ENCODE results near the gene FMNL1.

DNA sequence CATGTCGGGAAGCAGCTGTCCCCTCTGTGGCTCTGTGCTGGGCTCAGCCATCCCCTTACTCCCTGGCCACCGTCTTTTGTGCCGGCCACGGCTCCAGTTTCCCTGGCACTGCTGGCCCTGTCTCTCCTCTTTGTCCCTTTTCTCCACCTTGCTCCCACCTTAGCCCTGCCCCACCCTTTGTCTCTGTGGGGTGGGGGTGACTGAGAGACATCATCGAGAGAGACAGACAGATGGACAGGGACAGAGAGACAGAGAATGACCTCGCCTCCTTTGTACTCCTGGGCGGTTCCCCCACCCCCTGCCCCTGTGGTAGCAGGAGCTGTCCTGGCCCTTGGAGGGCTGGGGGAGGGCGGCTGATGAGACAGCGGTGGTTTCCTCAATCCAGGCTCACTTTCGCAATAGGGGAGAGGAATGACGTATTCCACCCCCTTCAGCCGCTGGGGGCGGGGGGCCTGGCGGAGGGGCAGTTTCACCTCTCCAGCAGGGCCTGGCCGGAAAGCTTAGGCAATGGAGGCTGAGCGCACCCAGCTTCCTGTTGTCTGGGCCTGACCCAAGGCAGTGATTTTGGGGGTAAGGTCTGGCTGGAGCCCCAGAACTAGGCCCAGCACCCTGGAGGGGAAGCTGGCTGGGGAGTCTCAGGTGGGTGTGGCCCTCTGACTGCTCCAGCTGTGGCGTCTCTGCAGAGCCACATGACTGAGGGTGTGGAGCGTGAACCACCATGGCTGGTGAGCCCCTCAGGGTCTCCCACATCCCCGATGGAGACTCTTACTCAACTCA, 7.3 kb downstream of the FMNL1 start:
- TF ChIP-seq, protein P1, sequence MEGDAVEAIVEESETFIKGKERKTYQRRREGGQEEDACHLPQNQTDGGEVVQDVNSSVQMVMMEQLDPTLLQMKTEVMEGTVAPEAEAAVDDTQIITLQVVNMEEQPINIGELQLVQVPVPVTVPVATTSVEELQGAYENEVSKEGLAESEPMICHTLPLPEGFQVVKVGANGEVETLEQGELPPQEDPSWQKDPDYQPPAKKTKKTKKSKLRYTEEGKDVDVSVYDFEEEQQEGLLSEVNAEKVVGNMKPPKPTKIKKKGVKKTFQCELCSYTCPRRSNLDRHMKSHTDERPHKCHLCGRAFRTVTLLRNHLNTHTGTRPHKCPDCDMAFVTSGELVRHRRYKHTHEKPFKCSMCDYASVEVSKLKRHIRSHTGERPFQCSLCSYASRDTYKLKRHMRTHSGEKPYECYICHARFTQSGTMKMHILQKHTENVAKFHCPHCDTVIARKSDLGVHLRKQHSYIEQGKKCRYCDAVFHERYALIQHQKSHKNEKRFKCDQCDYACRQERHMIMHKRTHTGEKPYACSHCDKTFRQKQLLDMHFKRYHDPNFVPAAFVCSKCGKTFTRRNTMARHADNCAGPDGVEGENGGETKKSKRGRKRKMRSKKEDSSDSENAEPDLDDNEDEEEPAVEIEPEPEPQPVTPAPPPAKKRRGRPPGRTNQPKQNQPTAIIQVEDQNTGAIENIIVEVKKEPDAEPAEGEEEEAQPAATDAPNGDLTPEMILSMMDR (IDR thresholded peaks at IDR 0.05), result peak in 1 of 5 experiments; percentile 21
- TF ChIP-seq POLR2A (IDR thresholded peaks at IDR 0.05), result no peak
